Hepatocyte (in vitro differentiated cells): Measurements from ENCODE around the gene BBS9. TPM values are rescaled to one million over a fixed set of nuclear protein-coding genes. Genes with fewer than 3 reads are reported as not detected.

Experiments
- DNase-seq: peaks from one replicate; pipeline ENCODE4 v3.0.0-alpha.2; 2016; ENCODE audit warnings: low spot score
- H2AFZ ChIP-seq: fragments of 200-600 bp; sonication (generic); 2 replicates; pipeline ENCODE4 v1.6.0; 2016; ENCODE audit warnings: antibody characterized with exemption, mild to moderate bottlenecking
- H3K27ac ChIP-seq: fragments of 200-600 bp; sonication (generic); 2 replicates; pipeline ENCODE4 v1.5.1; 2016; ENCODE audit warnings: mild to moderate bottlenecking
- H3K27me3 ChIP-seq: fragments of 200-600 bp; sonication (generic); 2 replicates; pipeline ENCODE4 v1.6.1; 2016
- H3K36me3 ChIP-seq: fragments of 200-600 bp; sonication (generic); replicated peaks from 2 replicates; pipeline ENCODE4 v1.5.1; 2016; ENCODE audit warnings: low read depth; ENCODE audit not compliant: insufficient read depth
- H3K4me1 ChIP-seq: fragments of 200-600 bp; sonication (generic); 2 replicates; pipeline ENCODE4 v1.5.1; 2016; ENCODE audit warnings: mild to moderate bottlenecking, moderate library complexity; ENCODE audit not compliant: insufficient read depth
- H3K4me2 ChIP-seq: fragments of 200-600 bp; sonication (generic); 2 replicates; pipeline ENCODE4 v1.6.0; 2016
- H3K4me3 ChIP-seq: fragments of 200-600 bp; sonication (generic); 2 replicates; pipeline ENCODE4 v1.5.1; 2016; ENCODE audit warnings: mild to moderate bottlenecking
- H3K79me2 ChIP-seq: fragments of 200-600 bp; sonication (generic); 2 replicates; pipeline ENCODE4 v1.6.0; 2017; ENCODE audit warnings: mild to moderate bottlenecking
- H3K9me2 ChIP-seq: fragments of 200-600 bp; sonication (generic); replicated peaks from 2 replicates; pipeline ENCODE4 v1.6.0; 2017; ENCODE audit warnings: mild to moderate bottlenecking; ENCODE audit not compliant: insufficient read depth
- H3K9me3 ChIP-seq: fragments of 200-600 bp; sonication (generic); 2 replicates; pipeline ENCODE4 v1.5.1; 2016; ENCODE audit warnings: low read depth, mild to moderate bottlenecking
- H4K20me1 ChIP-seq: fragments of 200-600 bp; sonication (generic); 2 replicates; pipeline ENCODE4 v1.6.0; 2016; ENCODE audit warnings: mild to moderate bottlenecking; ENCODE audit not compliant: insufficient read depth, poor library complexity, severe bottlenecking
- CTCF ChIP-seq: fragments of 200-600 bp; sonication (generic); IDR thresholded peaks from 2 replicates; pipeline ENCODE4 v1.5.1; 2016; ENCODE audit warnings: antibody characterized with exemption, mild to moderate bottlenecking; ENCODE audit not compliant: poor library complexity
- EZH2 ChIP-seq: fragments of 200-600 bp; sonication (generic); IDR thresholded peaks from 2 replicates; pipeline ENCODE4 v1.6.1; 2016; ENCODE audit warnings: antibody characterized with exemption, mild to moderate bottlenecking, borderline replicate concordance
- EZH2phosphoT487 ChIP-seq: fragments of 200-600 bp; sonication (generic); IDR thresholded peaks from one replicate; pipeline ENCODE4 v1.6.1; 2018; ENCODE audit warnings: antibody characterized with exemption, mild to moderate bottlenecking, low read depth, moderate library complexity; ENCODE audit not compliant: unreplicated experiment, severe bottlenecking
- WGBS: methylation state at CpG from one replicate; pipeline ENCODE4 v1.1.6; 2016; ENCODE audit warnings: low lambda C conversion rate; ENCODE audit errors: missing lambda C conversion rate; 5-methylcytosine and 5-hydroxymethylcytosine counted together
- polyA plus RNA-seq: library from polyadenylated mRNA; unstranded; fragments of >200 nt; fragmentation: Nextera tagmentation; extraction: Ambion mirVana; gene quantifications from 2 replicates; pipeline ENCODE4 v1.2.1, GENCODE V29; 2016
- total RNA-seq: library from RNA; depleted of rRNA; stranded (reverse); fragments of >200 nt; gene quantifications from 2 replicates; pipeline ENCODE4 v1.2.3, GENCODE V29; 2014

The BBS9 gene
- total RNA-seq (12.3 and 13.1 TPM in 2 replicates), polyA plus RNA-seq (10.1 and 10.5 TPM in 2 replicates)

DNA sequence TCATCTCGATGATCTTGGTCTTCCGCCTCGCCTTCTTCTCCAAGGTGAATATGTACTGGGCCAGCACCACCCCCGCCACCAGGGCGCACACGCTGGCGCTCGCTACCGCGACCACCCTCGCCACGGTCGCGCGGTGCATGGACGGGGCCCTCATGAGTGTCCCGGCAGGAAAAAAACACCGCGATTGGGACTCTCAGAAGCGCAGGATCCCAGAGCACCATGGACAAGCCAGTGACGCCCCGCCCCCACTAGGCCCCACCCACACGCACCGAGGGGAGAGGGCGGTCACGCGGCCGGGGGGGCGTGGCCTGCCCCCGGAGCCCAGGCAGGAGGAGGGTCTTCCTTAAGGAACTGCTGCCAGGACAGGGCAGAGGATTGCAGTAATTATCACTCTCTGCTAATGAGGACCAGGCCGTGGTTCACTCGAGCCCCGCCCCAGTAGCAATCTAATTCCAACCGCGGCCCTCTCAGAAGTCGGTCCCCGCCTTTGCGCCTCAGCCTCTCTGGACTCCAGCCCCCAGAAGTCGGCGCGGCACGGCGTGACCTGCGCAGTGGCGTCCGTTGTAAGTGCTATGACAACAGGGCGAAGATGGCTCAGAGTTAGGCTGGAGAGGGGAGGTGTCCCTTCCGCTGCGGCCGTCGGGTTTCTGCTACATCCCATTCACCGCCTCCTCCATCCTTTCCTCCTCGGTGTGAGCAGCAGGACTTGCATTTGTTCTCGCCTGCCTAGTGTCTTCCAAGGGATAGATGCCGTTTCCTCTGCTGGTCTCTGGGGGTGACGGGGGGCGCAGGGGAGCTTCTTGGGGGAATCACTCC is at the start of gene BBS9:
Gene BBS9 (plus strand): TSS at position 575 of the 816 bp plus-strand sequence. CDS start 16,689 bp downstream, outside the sequence.
- H3K4me3 ChIP-seq = peak within 1 kb of the TSS; percentile 66
- peak within 1 kb of the TSS; percentile 76 for H2AFZ ChIP-seq
- peaks cover 5% of the 10 kb centered on the region for H3K4me1 ChIP-seq
- no peak for TF ChIP-seq EZH2phosphoT487
- no peak for TF ChIP-seq CTCF
- H3K79me2 ChIP-seq = peaks cover 19% of the 10 kb centered on the region
- H3K9me2 ChIP-seq = no peaks in the 10 kb centered on the region
- H3K9me3 ChIP-seq = no peaks in the 10 kb centered on the region
- no peaks in the 10 kb centered on the region for H3K36me3 ChIP-seq
- H4K20me1 ChIP-seq = no peaks in the 10 kb centered on the region
- under 1% methylated on average over 54 of the region's 57 CpGs for WGBS
- H3K4me2 ChIP-seq = peak within 1 kb of the TSS; percentile 86
- H3K27ac ChIP-seq = peak within 1 kb of the TSS; percentile 73
- no peaks in the 10 kb centered on the region for H3K27me3 ChIP-seq
- peak; percentile 97 for DNase-seq

GRCh38 chr7:33079763-33080690 is 49.3 kb upstream of the BBS9 start:
- Histone ChIP-seq H4K20me1 (no peaks in the 10 kb centered on the region), H3K36me3 (no peaks in the 10 kb centered on the region), H3K4me1 (no peaks in the 10 kb centered on the region), H3K4me3 (no peak overlapping the region), H3K79me2 (no peaks in the 10 kb centered on the region), H3K27me3 (no peaks in the 10 kb centered on the region), H2AFZ (no peak overlapping the region), H3K9me3 (no peaks in the 10 kb centered on the region), H3K4me2 (no peak overlapping the region), H3K27ac (no peak overlapping the region), H3K9me2 (no peaks in the 10 kb centered on the region)
- TF ChIP-seq EZH2 (no peak), CTCF (no peak), EZH2phosphoT487 (no peak)
- WGBS = 84% methylated on average over 9 of the region's 9 CpGs
- DNase-seq = no peak

DNA sequence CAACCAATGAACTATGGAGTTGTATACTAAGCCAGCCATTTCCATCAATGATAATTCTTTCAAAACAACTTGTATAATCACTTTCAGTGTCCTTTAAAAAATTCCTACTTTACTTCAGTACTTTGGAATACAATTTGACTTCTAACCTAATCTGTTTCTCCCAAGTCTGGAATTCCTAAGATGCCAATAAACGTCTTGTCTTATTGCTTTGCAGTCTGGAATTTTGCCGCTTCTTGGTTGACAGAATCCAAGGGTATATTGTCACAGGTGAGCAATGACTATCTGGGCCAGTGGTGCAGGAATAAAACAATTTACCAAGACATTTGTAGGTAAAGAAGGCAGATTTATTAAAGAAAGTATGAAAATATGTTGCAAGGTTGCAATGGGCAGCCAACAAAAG is 42.0 kb upstream of the BBS9 start:
- DNase-seq = no peak
- TF ChIP-seq EZH2 (no peak), CTCF (no peak), EZH2phosphoT487 (no peak)
- no peak overlapping the region for H2AFZ ChIP-seq
- no peaks in the 10 kb centered on the region for H3K36me3 ChIP-seq
- H3K79me2 ChIP-seq = no peaks in the 10 kb centered on the region
- no peaks in the 10 kb centered on the region for H3K27me3 ChIP-seq
- H4K20me1 ChIP-seq = no peaks in the 10 kb centered on the region
- H3K27ac ChIP-seq = no peak overlapping the region
- 46% methylated on average over 2 of the region's 2 CpGs for WGBS
- H3K4me1 ChIP-seq = no peaks in the 10 kb centered on the region
- H3K4me2 ChIP-seq = no peak overlapping the region
- H3K9me3 ChIP-seq = no peaks in the 10 kb centered on the region
- H3K4me3 ChIP-seq = no peak overlapping the region
- H3K9me2 ChIP-seq = no peaks in the 10 kb centered on the region
